Measurements from ENCODE around the gene UBE3A.

Gene UBE3A

DNA sequence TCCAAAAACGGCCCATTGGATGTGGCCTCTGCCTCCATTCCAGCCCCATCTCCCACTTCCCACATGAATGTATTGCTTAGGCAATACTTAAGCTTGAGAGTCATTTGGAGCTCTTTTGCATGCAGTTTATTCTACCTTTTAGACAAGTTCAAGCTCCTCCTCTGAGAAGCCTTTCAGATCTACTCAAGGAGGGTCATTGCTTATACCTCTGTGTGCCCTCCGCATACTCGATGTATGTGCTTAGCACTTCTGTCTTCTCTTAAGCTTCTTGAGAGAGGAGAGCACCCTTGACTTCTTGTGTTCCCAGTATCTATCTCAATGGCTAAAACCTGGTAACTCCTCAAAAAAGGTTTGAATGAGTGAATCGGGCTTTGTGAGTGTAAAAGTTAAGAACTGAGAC is 6.6 kb upstream of the UBE3A start:
- no peak overlapping the region for H3K4me3 ChIP-seq (ENCODE audit: control insufficient read depth, low read depth, low read length)
- TF ChIP-seq, protein P1, sequence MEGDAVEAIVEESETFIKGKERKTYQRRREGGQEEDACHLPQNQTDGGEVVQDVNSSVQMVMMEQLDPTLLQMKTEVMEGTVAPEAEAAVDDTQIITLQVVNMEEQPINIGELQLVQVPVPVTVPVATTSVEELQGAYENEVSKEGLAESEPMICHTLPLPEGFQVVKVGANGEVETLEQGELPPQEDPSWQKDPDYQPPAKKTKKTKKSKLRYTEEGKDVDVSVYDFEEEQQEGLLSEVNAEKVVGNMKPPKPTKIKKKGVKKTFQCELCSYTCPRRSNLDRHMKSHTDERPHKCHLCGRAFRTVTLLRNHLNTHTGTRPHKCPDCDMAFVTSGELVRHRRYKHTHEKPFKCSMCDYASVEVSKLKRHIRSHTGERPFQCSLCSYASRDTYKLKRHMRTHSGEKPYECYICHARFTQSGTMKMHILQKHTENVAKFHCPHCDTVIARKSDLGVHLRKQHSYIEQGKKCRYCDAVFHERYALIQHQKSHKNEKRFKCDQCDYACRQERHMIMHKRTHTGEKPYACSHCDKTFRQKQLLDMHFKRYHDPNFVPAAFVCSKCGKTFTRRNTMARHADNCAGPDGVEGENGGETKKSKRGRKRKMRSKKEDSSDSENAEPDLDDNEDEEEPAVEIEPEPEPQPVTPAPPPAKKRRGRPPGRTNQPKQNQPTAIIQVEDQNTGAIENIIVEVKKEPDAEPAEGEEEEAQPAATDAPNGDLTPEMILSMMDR (IDR thresholded peaks at IDR 0.05; ENCODE audit: control insufficient read depth, insufficient read depth, low read depth, low read length, missing control alignments): no peak
- DNase-seq (ENCODE audit: low read depth): no peak

DNA sequence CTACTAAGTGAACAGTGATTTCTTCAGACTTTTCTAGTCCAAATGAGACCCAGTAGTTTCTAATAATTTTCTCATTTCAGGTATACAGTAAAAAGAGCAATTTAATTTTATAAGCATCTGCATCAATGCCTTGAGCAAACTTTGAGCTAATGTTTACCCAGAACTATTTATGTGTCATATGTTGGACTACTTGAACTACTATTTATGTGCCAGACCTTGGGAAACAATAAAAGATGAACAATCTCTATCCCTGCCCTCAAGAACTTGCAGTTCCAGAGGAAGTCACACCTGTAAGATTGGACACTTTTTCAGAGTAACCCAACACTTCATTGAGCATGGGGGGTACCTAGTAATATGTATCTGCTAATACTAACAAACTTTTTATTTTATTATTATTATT is 2.3 kb upstream of the UBE3A start:
- TF ChIP-seq, protein P1 (IDR thresholded peaks at IDR 0.05; ENCODE audit: control insufficient read depth, insufficient read depth, low read depth, low read length, missing control alignments): no peak
- no peak for DNase-seq (ENCODE audit: low read depth)
- no peak overlapping the region for H3K4me3 ChIP-seq (ENCODE audit: control insufficient read depth, low read depth, low read length)

- peak overlapping the region; percentile 61 for H3K4me3 ChIP-seq (ENCODE audit: control insufficient read depth, low read depth, low read length)
- TF ChIP-seq, protein P1 (IDR thresholded peaks at IDR 0.05; ENCODE audit: control insufficient read depth, insufficient read depth, low read depth, low read length, missing control alignments): no peak
- no peak for DNase-seq (ENCODE audit: low read depth)
Observed at GRCh38 chr15:25439369-25439836, 579 bp upstream of the UBE3A start.

DNA sequence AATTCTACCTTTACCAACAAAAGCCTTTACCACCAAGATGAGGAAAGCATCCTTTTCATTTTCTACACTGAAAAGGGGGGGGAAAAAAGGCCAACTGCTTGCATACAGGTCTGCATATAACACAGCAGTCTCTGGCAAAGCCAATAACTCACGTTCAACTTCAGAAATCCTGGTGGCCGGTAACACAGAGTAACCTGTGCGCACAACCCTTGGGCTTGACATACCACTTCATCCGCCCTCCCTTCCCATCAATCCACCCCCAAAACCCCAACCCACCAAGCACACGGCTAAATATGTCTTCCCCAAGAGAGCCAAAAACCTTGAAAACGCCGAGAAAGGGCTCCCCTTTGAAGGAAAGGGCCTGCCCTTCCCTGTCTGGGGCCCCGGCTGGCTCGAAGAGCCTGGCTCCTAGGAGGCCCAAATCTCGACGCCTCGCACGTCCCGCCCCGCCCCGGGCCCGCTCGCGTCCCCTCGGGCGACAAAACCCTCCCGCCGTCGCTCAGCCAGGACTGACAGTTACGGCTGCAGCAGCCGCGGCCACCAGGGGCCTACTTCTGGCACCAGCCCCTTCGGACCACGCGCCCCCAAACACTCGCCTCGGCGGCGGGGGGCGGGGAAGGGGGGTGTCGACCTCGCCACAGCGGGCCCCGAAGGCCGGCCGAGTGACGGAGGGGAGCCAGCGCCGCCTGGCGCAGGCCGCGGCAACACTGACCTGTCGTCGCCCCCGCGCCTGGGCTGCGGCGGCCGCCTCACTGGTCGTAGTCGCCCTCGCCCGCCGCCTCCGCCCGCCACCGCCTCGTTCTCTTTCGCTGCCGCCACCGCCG is 835 bp downstream of the UBE3A start:
- peak overlapping the region; percentile 87 for H3K4me3 ChIP-seq (ENCODE audit: control insufficient read depth, low read depth, low read length)
- TF ChIP-seq, protein P1 (IDR thresholded peaks at IDR 0.05; ENCODE audit: control insufficient read depth, insufficient read depth, low read depth, low read length, missing control alignments): peak; percentile 30
- no peak for DNase-seq (ENCODE audit: low read depth)

DNA sequence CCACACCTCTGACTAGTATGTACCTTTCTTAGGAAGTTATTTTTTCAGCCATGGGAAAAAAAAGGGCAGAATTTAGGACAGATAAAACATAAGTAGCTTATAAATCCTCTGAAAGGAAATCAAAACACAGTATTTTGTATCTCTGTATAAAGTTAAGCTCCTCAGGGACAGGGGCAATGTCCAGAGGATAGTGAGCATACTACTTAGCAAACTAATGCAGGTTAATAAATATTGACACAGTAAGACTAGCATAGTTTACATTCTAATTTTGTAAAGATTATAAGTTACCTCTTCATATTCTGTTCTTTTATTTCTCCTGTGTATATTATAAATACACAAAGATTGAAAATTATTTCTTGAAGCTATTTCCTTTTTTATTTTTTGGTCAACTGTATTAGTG is 2.1 kb downstream of the UBE3A start:
- DNase-seq (ENCODE audit: low read depth): no peak
- no peak overlapping the region for H3K4me3 ChIP-seq (ENCODE audit: control insufficient read depth, low read depth, low read length)
- TF ChIP-seq, protein P1 (IDR thresholded peaks at IDR 0.05; ENCODE audit: control insufficient read depth, insufficient read depth, low read depth, low read length, missing control alignments): no peak

- H3K4me3 ChIP-seq (ENCODE audit: control insufficient read depth, low read depth, low read length): no peak overlapping the region
- no peak for DNase-seq (ENCODE audit: low read depth)
Observed at GRCh38 chr15:25435474-25436243, 3.2 kb downstream of the UBE3A start.

More at GRCh38 chr15:25435474-25436243, 3.2 kb downstream of the UBE3A start:
- TF ChIP-seq, protein P1 (IDR thresholded peaks at IDR 0.05; ENCODE audit: control insufficient read depth, insufficient read depth, low read depth, low read length, missing control alignments): no peak

Measured in AG09309 (cell line).